ENCODE measurements around the gene ZKSCAN3. TPM values are rescaled to one million over a fixed set of nuclear protein-coding genes. Genes with fewer than 3 reads are reported as not detected.

The ZKSCAN3 gene
- total RNA-seq, 2 experiments from 2014 or later = 2.2 to 3.1 TPM

GRCh38 chr6:28378644-28379043, 28.9 kb downstream of the ZKSCAN3 start:
- intact Hi-C loops (cut with DNase I, micrococcal nuclease) = no loop called here
- H3K4me3 Mint-ChIP-seq = no peak overlapping the region
- no peaks in the 10 kb centered on the region for H3K9me3 Mint-ChIP-seq (ENCODE audit: low read depth)
- H3K27me3 Mint-ChIP-seq = no peaks in the 10 kb centered on the region
- DNase-seq = no peak
- H3K36me3 Mint-ChIP-seq (ENCODE audit: low read depth) = peaks cover 49% of the 10 kb centered on the region
- no peak overlapping the region for H3K27ac Mint-ChIP-seq
- H3K4me1 Mint-ChIP-seq = peaks cover 9% of the 10 kb centered on the region
- ATAC-seq = no peak
- ChIA-PET POLR2A (no interaction called here), CTCF (no interaction called here)

- no peaks in the 10 kb centered on the region for H3K9me3 Mint-ChIP-seq (ENCODE audit: low read depth)
- ChIA-PET POLR2A (no interaction called here), CTCF (no interaction called here)
- ATAC-seq (no peak), DNase-seq (no peak)
- H3K4me3 Mint-ChIP-seq = no peak overlapping the region
- peaks cover 14% of the 10 kb centered on the region for H3K4me1 Mint-ChIP-seq
- peaks cover 62% of the 10 kb centered on the region for H3K36me3 Mint-ChIP-seq (ENCODE audit: low read depth)
- no peak overlapping the region for H3K27ac Mint-ChIP-seq
- intact Hi-C loops (cut with DNase I, micrococcal nuclease) = no loop called here
- H3K27me3 Mint-ChIP-seq = no peaks in the 10 kb centered on the region
Observed at GRCh38 chr6:28380381-28380780, 30.6 kb downstream of the ZKSCAN3 start.

GRCh38 chr6:28383235-28384142, 33.7 kb downstream of the ZKSCAN3 start:
- H3K27ac Mint-ChIP-seq = peak overlapping the region; percentile 35
- H3K36me3 Mint-ChIP-seq (ENCODE audit: low read depth) = peaks cover 73% of the 10 kb centered on the region
- peak; percentile 65 for ATAC-seq
- no peaks in the 10 kb centered on the region for H3K27me3 Mint-ChIP-seq
- H3K9me3 Mint-ChIP-seq (ENCODE audit: low read depth) = no peaks in the 10 kb centered on the region
- intact Hi-C loops (cut with DNase I, micrococcal nuclease) = no loop called here
- peak; percentile 59 for DNase-seq
- peak overlapping the region; percentile 61 for H3K4me3 Mint-ChIP-seq
- ChIA-PET CTCF (interaction anchor here (0.6 to 3.8 kb wide), 7 partner anchors 12 to 576 kb away, joined by 3 to 21 read pairs (median 4); no protein-coding TSS in a partner anchor), POLR2A (interaction anchor here (0.6 to 1.2 kb wide), 4 partner anchors 16 to 1158 kb away, joined by 3 read pairs; partner anchors contain the start of genes ZSCAN12 and ZSCAN26)
- H3K4me1 Mint-ChIP-seq = peaks cover 16% of the 10 kb centered on the region

GRCh38 chr6:28384143-28384533, 34.4 kb downstream of the ZKSCAN3 start:
- H3K9me3 Mint-ChIP-seq (ENCODE audit: low read depth) = no peaks in the 10 kb centered on the region
- H3K27me3 Mint-ChIP-seq = no peaks in the 10 kb centered on the region
- ATAC-seq (no peak), DNase-seq (no peak)
- peaks cover 18% of the 10 kb centered on the region for H3K4me1 Mint-ChIP-seq
- peaks cover 76% of the 10 kb centered on the region for H3K36me3 Mint-ChIP-seq (ENCODE audit: low read depth)
- ChIA-PET POLR2A (interaction anchor here (1.2 kb wide), 1 partner anchor 15 kb away, joined by 3 read pairs; the partner anchor contains the start of gene ZSCAN12), CTCF (interaction anchor here (0.6 to 3.8 kb wide), 6 partner anchors 13 to 577 kb away, joined by 3 to 21 read pairs (median 4); no protein-coding TSS in a partner anchor)
- no peak overlapping the region for H3K4me3 Mint-ChIP-seq
- H3K27ac Mint-ChIP-seq = no peak overlapping the region
- intact Hi-C loops (cut with DNase I, micrococcal nuclease) = no loop called here

- no peaks in the 10 kb centered on the region for H3K9me3 Mint-ChIP-seq (ENCODE audit: low read depth)
- ChIA-PET CTCF (no interaction called here), POLR2A (no interaction called here)
- H3K4me3 Mint-ChIP-seq = no peak overlapping the region
- H3K27ac Mint-ChIP-seq = no peak overlapping the region
- H3K27me3 Mint-ChIP-seq = no peaks in the 10 kb centered on the region
- intact Hi-C loops (cut with DNase I, micrococcal nuclease) = no loop called here
- H3K4me1 Mint-ChIP-seq = peaks cover 17% of the 10 kb centered on the region
- DNase-seq (no peak), ATAC-seq (no peak)
- peaks cover 64% of the 10 kb centered on the region for H3K36me3 Mint-ChIP-seq (ENCODE audit: low read depth)
Observed at GRCh38 chr6:28390688-28391087, 40.9 kb downstream of the ZKSCAN3 start.

GRCh38 chr6:28393912-28394662, 44.3 kb downstream of the ZKSCAN3 start:
- POLR2A ChIA-PET = interaction anchor here (0.6 kb wide), 1 partner anchor 142 kb away, joined by 3 read pairs; the partner anchor contains the start of gene ZKSCAN4
- Mint-ChIP-seq H3K36me3 (ENCODE audit: low read depth) (peaks cover 64% of the 10 kb centered on the region), H3K4me1 (peaks cover 40% of the 10 kb centered on the region), H3K27me3 (no peaks in the 10 kb centered on the region), H3K4me3 (no peak overlapping the region), H3K9me3 (ENCODE audit: low read depth) (no peaks in the 10 kb centered on the region), H3K27ac (no peak overlapping the region)
- DNase-seq = no peak
- no peak for ATAC-seq
- intact Hi-C loops (cut with DNase I, micrococcal nuclease) = no loop called here
- CTCF ChIA-PET = no interaction called here

- Mint-ChIP-seq H3K4me3 (no peak overlapping the region), H3K9me3 (ENCODE audit: low read depth) (no peaks in the 10 kb centered on the region), H3K27me3 (no peaks in the 10 kb centered on the region), H3K27ac (no peak overlapping the region), H3K36me3 (ENCODE audit: low read depth) (peaks cover 52% of the 10 kb centered on the region), H3K4me1 (peaks cover 44% of the 10 kb centered on the region)
- POLR2A ChIA-PET = no interaction called here
- intact Hi-C loops (cut with DNase I, micrococcal nuclease) = loop anchor here (5.0 kb wide), 2 partner anchors 129 to 191 kb away; partner anchors contain the start of gene ZSCAN26 (in 1 of the 2)
- CTCF ChIA-PET = interaction anchor here (4.5 kb wide), 1 partner anchor 13 kb away, joined by 21 read pairs; no protein-coding TSS in a partner anchor
- no peak for ATAC-seq
- DNase-seq = no peak
Observed at GRCh38 chr6:28395918-28396317, 46.2 kb downstream of the ZKSCAN3 start.

GRCh38 chr6:28399350-28400121, 49.8 kb downstream of the ZKSCAN3 start, which contains the start of gene ZSCAN12:
ZSCAN12 (minus strand) TSS chr6:28399747; CDS start chr6:28398405, 1,342 bp downstream.
- ATAC-seq (peak; percentile 91), DNase-seq (peak; percentile 92)
- Mint-ChIP-seq H3K4me3 (peak within 1 kb of the TSS; percentile 89), H3K9me3 (ENCODE audit: low read depth) (no peaks in the 10 kb centered on the region), H3K36me3 (ENCODE audit: low read depth) (peaks cover 28% of the 10 kb centered on the region), H3K27ac (peak within 1 kb of the TSS; percentile 92), H3K4me1 (peaks cover 42% of the 10 kb centered on the region), H3K27me3 (peaks cover 15% of the 10 kb centered on the region)
- intact Hi-C loops (cut with DNase I, micrococcal nuclease) = loop anchor here (1.0 to 5.0 kb wide), 13 partner anchors 9 to 319 kb away; partner anchors contain the start of genes ZSCAN23 (in 2 of the 2), ZKSCAN3 (in 1 of the 2), ZKSCAN4 (in 1 of the 2) and ZNF165 (in 1 of the 2)
- POLR2A ChIA-PET = interaction anchor here (0.7 to 0.9 kb wide), 2 partner anchors 16 to 132 kb away, joined by 3 read pairs; no protein-coding TSS in a partner anchor
- CTCF ChIA-PET = interaction anchor here (0.6 to 4.5 kb wide), 3 partner anchors 17 to 118 kb away, joined by 3 to 21 read pairs (median 3); partner anchors contain the start of gene PGBD1

- intact Hi-C loops (cut with DNase I, micrococcal nuclease) = loop anchor here in 1 of 2 experiments (1.0 kb wide), 1 partner anchor 8 kb away; no protein-coding TSS in a partner anchor
- H3K4me3 Mint-ChIP-seq = peak overlapping the region; percentile 89
- ATAC-seq (no peak), DNase-seq (no peak)
- H3K4me1 Mint-ChIP-seq = peaks cover 39% of the 10 kb centered on the region
- ChIA-PET POLR2A (no interaction called here), CTCF (no interaction called here)
- H3K36me3 Mint-ChIP-seq (ENCODE audit: low read depth) = peaks cover 27% of the 10 kb centered on the region
- H3K9me3 Mint-ChIP-seq (ENCODE audit: low read depth) = no peaks in the 10 kb centered on the region
- H3K27me3 Mint-ChIP-seq = peaks cover 17% of the 10 kb centered on the region
- peak overlapping the region; percentile 92 for H3K27ac Mint-ChIP-seq
Observed at GRCh38 chr6:28400122-28400451, 50.3 kb downstream of the ZKSCAN3 start.

GRCh38 chr6:28401172-28401571, 51.4 kb downstream of the ZKSCAN3 start:
- no peak overlapping the region for H3K27ac Mint-ChIP-seq
- ATAC-seq = no peak
- H3K9me3 Mint-ChIP-seq (ENCODE audit: low read depth) = no peaks in the 10 kb centered on the region
- intact Hi-C loops (cut with DNase I, micrococcal nuclease) = no loop called here
- DNase-seq = no peak
- H3K27me3 Mint-ChIP-seq = peaks cover 23% of the 10 kb centered on the region
- ChIA-PET POLR2A (no interaction called here), CTCF (no interaction called here)
- H3K4me3 Mint-ChIP-seq = no peak overlapping the region
- peaks cover 29% of the 10 kb centered on the region for H3K4me1 Mint-ChIP-seq
- H3K36me3 Mint-ChIP-seq (ENCODE audit: low read depth) = peaks cover 20% of the 10 kb centered on the region

Measured in activated CD4-positive, alpha-beta T cell treated with anti-CD3 and anti-CD28 coated beads for 36 hours (primary cell).